A549 treated with CpdA at 1 μM for 4 hours (cell line): ENCODE data around the gene NPY. TPM values are rescaled to one million over a fixed set of nuclear protein-coding genes. Genes with fewer than 3 reads are reported as not detected.

Experiments
- total RNA-seq: library from RNA; stranded (reverse); fragments of 200-300 nt; extraction: Qiagen RNA extraction; gene quantifications from 5 replicates; pipeline ENCODE4 v1.2.3, GENCODE V29; 2022; ENCODE audit warnings: low read depth

NPY gene
- not detected in 5 replicates for total RNA-seq

GRCh38 chr7:24283897-24284698 is at the start of gene NPY:
Gene NPY (plus strand): TSS chr7:24284190. CDS start chr7:24285241, 1,051 bp downstream.

